Stomach (tissue), 9 donors: ENCODE results near the gene TRHDE. TPM values are rescaled to one million over a fixed set of nuclear protein-coding genes. Genes with fewer than 3 reads are reported as not detected.

Experiments used
- DNase-seq, 2 donors: peaks; one replicate each; pipeline versions ENCODE4 v3.0.0 to v3.0.0-alpha.2; 2013 to 2019
- H3K27ac ChIP-seq, 5 donors: fragments of 200-600 bp in 4 of 5; sonication (generic) in 4 of 5; one replicate each; pipeline ENCODE4 v1.5.1; 2013 to 2019; ENCODE audit warnings: mild to moderate bottlenecking in 1 of 5, moderate library complexity in 1 of 5
- H3K27me3 ChIP-seq, 3 donors: fragments of 200-600 bp; sonication (generic); one replicate each; pipeline ENCODE4 v1.5.1; 2017 to 2019; ENCODE audit warnings: mixed run types in 1 of 3
- H3K36me3 ChIP-seq, 4 donors: fragments of 200-600 bp; sonication (generic); 1 replicate in 3 of 4; 2 replicates in 1 of 4; pipeline ENCODE4 v1.5.1; 2016 to 2019
- H3K4me1 ChIP-seq, 4 donors: fragments of 200-600 bp; sonication (generic); one replicate each; pipeline ENCODE4 v1.5.1; 2016 to 2019
- H3K4me3 ChIP-seq, 4 donors: fragments of 200-600 bp; sonication (generic) in 3 of 4; one replicate each; pipeline ENCODE4 v1.5.1; 2016 to 2019; ENCODE audit warnings: mild to moderate bottlenecking in 1 of 4
- H3K9me3 ChIP-seq, 4 donors: fragments of 200-600 bp; sonication (generic); one replicate each; pipeline ENCODE4 v1.5.1; 2016 to 2019
- CTCF ChIP-seq, 7 experiments: fragments of 450-650 bp in 4 of 7; fragments of 200-600 bp in 3 of 7; sonication (generic) in 3 of 7; IDR thresholded peaks; one replicate each; pipeline ENCODE4 v1.5.1; 2016 to 2019; ENCODE audit warnings: antibody characterized with exemption in 7 of 7, control low read depth in 2 of 7, mild to moderate bottlenecking in 1 of 7
- EP300 ChIP-seq: sonication (generic); formaldehyde crosslinking; IDR thresholded peaks from one replicate; pipeline ENCODE4 v1.6.1; 2017; ENCODE audit warnings: antibody characterized with exemption
- POLR2A ChIP-seq, 4 donors: fragments of 450-650 bp; IDR thresholded peaks; one replicate each; pipeline ENCODE4 v1.6.1; 2016; ENCODE audit warnings: antibody characterized with exemption in 4 of 4, control low read depth in 2 of 4, mild to moderate bottlenecking in 1 of 4, moderate library complexity in 1 of 4
- POLR2AphosphoS5 ChIP-seq, 3 donors: sonication (generic); formaldehyde crosslinking; IDR thresholded peaks; one replicate each; pipeline ENCODE4 v1.6.1; 2016; ENCODE audit warnings: antibody characterized with exemption in 3 of 3
- WGBS, 5 donors: extraction: QIAGEN DNeasy Blood & Tissue Kit in 3 of 5; methylation state at CpG; one replicate each; pipeline versions ENCODE4 v1.1.5 to v1.1.7; 2013 to 2018; 5-methylcytosine and 5-hydroxymethylcytosine counted together
- intact Hi-C: fragments of 100-400 bp; cut with DNase I; formaldehyde crosslinking; loops from one replicate; pipeline ENCODE4 v1.15.1; 2023; ENCODE audit warnings: low total_unique reads
- polyA plus RNA-seq, 3 donors: library from polyadenylated mRNA; stranded (reverse); fragments of 200-250 nt; gene quantifications; one replicate each; pipeline ENCODE4 v1.2.3, GENCODE V29; 2013
- total RNA-seq, 5 donors: library from RNA; depleted of rRNA; stranded (reverse); fragments of >200 nt; gene quantifications; one replicate each; pipeline versions ENCODE4 v1.1.0 to v1.2.3, GENCODE V29; 2014 to 2016
- donor health status: healthy with polysubstance abuse.
- donor health status: Bipolar disorder and iron deficiency.
- donor health status: healthy.

Gene TRHDE
- total and polyA plus RNA-seq, 8 donors = 0.13 to 75.3 (median 3.2) TPM

- TF ChIP-seq CTCF (IDR thresholded peaks at IDR 0.05) (no peak), POLR2AphosphoS5 (IDR thresholded peaks at IDR 0.05) (no peak), EP300 (no peak), POLR2A (IDR thresholded peaks at IDR 0.05) (no peak)
- Histone ChIP-seq H3K27me3 (no peaks in the 10 kb centered on the region), H3K4me1 (no peaks in the 10 kb centered on the region), H3K9me3 (peaks cover 0 to 7% (median 6%) of the 10 kb centered on the region in 4 donors), H3K27ac (no peak overlapping the region), H3K4me3 (no peak overlapping the region), H3K36me3 (no peaks in the 10 kb centered on the region)
- no peak for DNase-seq
- 59 to 79% (median 71%) methylated on average over 2 of the region's 2 CpGs for WGBS, 5 donors
- intact Hi-C loops = no loop called here
These were observed 176.6 kb downstream of the TRHDE start for GRCh38 chr12:72448805-72449204.

GRCh38 chr12:72453066-72453465 is 180.9 kb downstream of the TRHDE start:
- H3K27me3 ChIP-seq = no peaks in the 10 kb centered on the region
- DNase-seq = no peak
- H3K4me3 ChIP-seq = no peak overlapping the region
- no peaks in the 10 kb centered on the region for H3K4me1 ChIP-seq
- TF ChIP-seq POLR2AphosphoS5 (IDR thresholded peaks at IDR 0.05) (no peak), CTCF (IDR thresholded peaks at IDR 0.05) (no peak), POLR2A (IDR thresholded peaks at IDR 0.05) (no peak), EP300 (no peak)
- intact Hi-C loops = no loop called here
- H3K36me3 ChIP-seq = no peaks in the 10 kb centered on the region
- H3K27ac ChIP-seq = no peak overlapping the region
- peaks cover 0 to 7% (median 6%) of the 10 kb centered on the region in 4 donors for H3K9me3 ChIP-seq

- DNase-seq = no peak
- 63 to 95% (median 71%) methylated on average over 2 of the region's 2 CpGs for WGBS, 5 donors
- Histone ChIP-seq H3K36me3 (no peaks in the 10 kb centered on the region), H3K4me3 (no peak overlapping the region), H3K4me1 (no peaks in the 10 kb centered on the region), H3K27ac (no peak overlapping the region), H3K27me3 (no peaks in the 10 kb centered on the region), H3K9me3 (peaks cover 0 to 7% (median 6%) of the 10 kb centered on the region in 4 donors)
- intact Hi-C loops = no loop called here
- TF ChIP-seq POLR2A (IDR thresholded peaks at IDR 0.05) (no peak), EP300 (no peak), CTCF (IDR thresholded peaks at IDR 0.05) (no peak), POLR2AphosphoS5 (IDR thresholded peaks at IDR 0.05) (no peak)
These were observed 181.4 kb downstream of the TRHDE start for GRCh38 chr12:72453550-72453949.

- no peak for DNase-seq
- Histone ChIP-seq H3K4me3 (no peak overlapping the region), H3K9me3 (no peaks in the 10 kb centered on the region), H3K36me3 (no peaks in the 10 kb centered on the region), H3K4me1 (no peaks in the 10 kb centered on the region), H3K27ac (no peak overlapping the region), H3K27me3 (no peaks in the 10 kb centered on the region)
- intact Hi-C loops = no loop called here
- TF ChIP-seq POLR2A (IDR thresholded peaks at IDR 0.05) (no peak), EP300 (no peak), POLR2AphosphoS5 (IDR thresholded peaks at IDR 0.05) (no peak), CTCF (IDR thresholded peaks at IDR 0.05) (no peak)
These were observed 192.3 kb downstream of the TRHDE start for GRCh38 chr12:72464471-72464870.
